GM23338 (cell line): Measurements from ENCODE around the gene LRP1B. TPM values are rescaled to one million over a fixed set of nuclear protein-coding genes. Genes with fewer than 3 reads are reported as not detected.

Experiments used
- ATAC-seq: fragments of 200-7000 bp; cut with Tn5 transposase; 3 replicates; pipeline ENCODE4 v1.9.1; 2020
- DNase-seq: peaks from one replicate; pipeline ENCODE4 v3.0.0-alpha.2; 2015; ENCODE audit warnings: low spot score
- H2AFZ ChIP-seq: fragments of 200-600 bp; sonication (generic); 2 replicates; pipeline ENCODE4 v1.8.0; 2016; ENCODE audit warnings: antibody characterized with exemption, mild to moderate bottlenecking, moderate library complexity
- H3F3A ChIP-seq: fragments of 200-600 bp; sonication (generic); replicated peaks from 2 replicates; pipeline ENCODE4 v1.8.0; 2017; ENCODE audit warnings: antibody characterized with exemption, mixed run types, low read depth
- H3K27ac ChIP-seq: fragments of 200-600 bp; sonication (generic); 2 replicates; pipeline ENCODE4 v1.6.1; 2016; ENCODE audit warnings: low read depth
- H3K27me3 ChIP-seq: fragments of 200-600 bp; sonication (generic); 2 replicates; pipeline ENCODE4 v1.8.0; 2016; ENCODE audit warnings: mild to moderate bottlenecking, mixed run types, moderate library complexity; ENCODE audit not compliant: insufficient read depth
- H3K36me3 ChIP-seq: fragments of 200-600 bp; sonication (generic); 2 replicates; pipeline ENCODE4 v1.8.0; 2016; ENCODE audit warnings: mild to moderate bottlenecking; ENCODE audit not compliant: insufficient read depth
- H3K4me1 ChIP-seq: fragments of 200-600 bp; sonication (generic); 2 replicates; pipeline ENCODE4 v1.8.0; 2016; ENCODE audit warnings: mild to moderate bottlenecking, moderate library complexity; ENCODE audit not compliant: insufficient read depth
- H3K4me2 ChIP-seq: fragments of 200-600 bp; sonication (generic); 2 replicates; pipeline ENCODE4 v1.7.1; 2017; ENCODE audit warnings: mixed run types
- H3K4me3 ChIP-seq: fragments of 200-600 bp; sonication (generic); 2 replicates; pipeline ENCODE4 v1.6.1; 2016; ENCODE audit warnings: mixed run types
- H3K79me2 ChIP-seq: fragments of 200-600 bp; sonication (generic); replicated peaks from 2 replicates; pipeline ENCODE4 v1.8.0; 2017; ENCODE audit warnings: mild to moderate bottlenecking; ENCODE audit not compliant: insufficient read depth
- H3K9me2 ChIP-seq: fragments of 200-600 bp; sonication (generic); 2 replicates; pipeline ENCODE4 v1.8.0; 2017; ENCODE audit not compliant: insufficient read depth
- H4K20me1 ChIP-seq: fragments of 200-600 bp; sonication (generic); replicated peaks from 2 replicates; pipeline ENCODE4 v1.8.0; 2017; ENCODE audit warnings: mild to moderate bottlenecking; ENCODE audit not compliant: insufficient read depth
- H3K27ac Mint-ChIP-seq: 2 replicates; pipeline ENCODE4 v1.8.0; 2020; ENCODE audit warnings: inconsistent platforms, mild to moderate bottlenecking, moderate library complexity, mixed read lengths
- H3K27me3 Mint-ChIP-seq: 3 replicates; pipeline ENCODE4 v1.8.0; 2022; ENCODE audit warnings: low read depth, mild to moderate bottlenecking, moderate library complexity, mixed read lengths, inconsistent platforms; ENCODE audit not compliant: insufficient read depth, poor library complexity
- H3K36me3 Mint-ChIP-seq: 3 replicates; pipeline ENCODE4 v1.8.0; 2021; ENCODE audit warnings: low read depth, mild to moderate bottlenecking, inconsistent platforms, moderate library complexity, mixed read lengths
- H3K4me1 Mint-ChIP-seq: 3 replicates; pipeline ENCODE4 v1.8.0; 2020; ENCODE audit warnings: mild to moderate bottlenecking, inconsistent platforms, mixed read lengths
- H3K4me3 Mint-ChIP-seq: 3 replicates; pipeline ENCODE4 v1.8.0; 2021; ENCODE audit warnings: moderate library complexity, mild to moderate bottlenecking, inconsistent platforms, mixed read lengths
- H3K9me3 Mint-ChIP-seq: 3 replicates; pipeline ENCODE4 v1.8.0; 2020; ENCODE audit warnings: moderate library complexity, mild to moderate bottlenecking, inconsistent platforms, mixed read lengths
- CREB1 ChIP-seq: fragments of 250-450 bp; sonication (Bioruptor Pico); IDR thresholded peaks from 2 replicates; pipeline ENCODE4 v1.5.0; 2020; ENCODE audit warnings: low read depth, mild to moderate bottlenecking, moderate library complexity
- CTCF ChIP-seq, 2 experiments: fragments of 200-600 bp in 1 of 2; sonication (generic) in 1 of 2; conservative IDR thresholded peaks; 2 replicates each; pipeline versions ENCODE4 v1.5.1 to v1.6.1; 2016 to 2017; ENCODE audit warnings: antibody characterized with exemption in 2 of 2, low read depth in 2 of 2, mild to moderate bottlenecking in 2 of 2, moderate library complexity in 1 of 2
- ETS1 ChIP-seq: IDR thresholded peaks from 2 replicates; pipeline ENCODE4 v1.6.1; 2016; ENCODE audit warnings: antibody characterized with exemption
- EZH2 ChIP-seq: fragments of 200-600 bp; sonication (generic); IDR thresholded peaks from one replicate; pipeline ENCODE4 v1.8.0; 2017; ENCODE audit warnings: antibody characterized with exemption, mild to moderate bottlenecking, low read depth; ENCODE audit not compliant: unreplicated experiment
- EZH2phosphoT487 ChIP-seq: fragments of 200-600 bp; sonication (generic); IDR thresholded peaks from one replicate; pipeline ENCODE4 v1.8.1; 2018; ENCODE audit warnings: antibody characterized with exemption; ENCODE audit not compliant: unreplicated experiment
- JUNB ChIP-seq: IDR thresholded peaks from one replicate; pipeline ENCODE4 v1.6.1; 2016; ENCODE audit warnings: antibody characterized with exemption; ENCODE audit not compliant: unreplicated experiment
- NANOG ChIP-seq: IDR thresholded peaks from 2 replicates; pipeline ENCODE4 v1.6.1; 2016; ENCODE audit warnings: antibody characterized with exemption, borderline replicate concordance
- POLR2AphosphoS5 ChIP-seq: IDR thresholded peaks from 2 replicates; pipeline ENCODE4 v1.6.1; 2016; ENCODE audit warnings: antibody characterized with exemption, low read depth
- REST ChIP-seq: IDR thresholded peaks from one replicate; pipeline ENCODE4 v1.6.1; 2018; ENCODE audit warnings: antibody characterized with exemption; ENCODE audit not compliant: unreplicated experiment
- STAT1 ChIP-seq: IDR thresholded peaks from one replicate; pipeline ENCODE4 v1.6.1; 2016; ENCODE audit warnings: antibody characterized with exemption; ENCODE audit not compliant: unreplicated experiment
- ZNF114 ChIP-seq: fragments of 250-450 bp; sonication (Bioruptor Pico); IDR thresholded peaks from 2 replicates; pipeline ENCODE4 v1.5.0; 2020; ENCODE audit warnings: mild to moderate bottlenecking, moderate library complexity
- ZNF331 ChIP-seq: fragments of 250-450 bp; sonication (Bioruptor Pico); IDR thresholded peaks from 2 replicates; pipeline ENCODE4 v1.5.0; 2020; ENCODE audit warnings: low read depth, mild to moderate bottlenecking, moderate library complexity
- ZNF462 ChIP-seq: fragments of 250-450 bp; sonication (Bioruptor Pico); IDR thresholded peaks from 2 replicates; pipeline ENCODE4 v1.5.0; 2020; ENCODE audit warnings: mild to moderate bottlenecking, moderate library complexity
- polyA plus RNA-seq: library from polyadenylated mRNA; unstranded; fragments of >200 nt; fragmentation: Nextera tagmentation; extraction: Ambion mirVana; gene quantifications from 2 replicates; pipeline ENCODE4 v1.2.1, GENCODE V29; 2016
- total RNA-seq: library from RNA; depleted of rRNA; stranded (reverse); fragments of >200 nt; shearing (Covaris generic); gene quantifications from 2 replicates; pipeline ENCODE4 v1.2.3, GENCODE V29; 2014

LRP1B gene
- total and polyA plus RNA-seq, 2 experiments from 2014 or later, result 0.15 to 0.97 TPM

GRCh38 chr2:141508806-141509595, 621.8 kb downstream of the LRP1B start:
- DNase-seq (no peak), ATAC-seq (no peak)
- H3K4me3 ChIP-seq, result no peak overlapping the region
- no peaks in the 10 kb centered on the region for H3K4me1 ChIP-seq
- H3K27ac ChIP-seq, result no peak overlapping the region
- H3K27me3 Mint-ChIP-seq, result no peaks in the 10 kb centered on the region
- no peak overlapping the region for H3K4me2 ChIP-seq
- no peaks in the 10 kb centered on the region for H3K79me2 ChIP-seq
- no peaks in the 10 kb centered on the region for H3K27me3 ChIP-seq
- H3K4me3 Mint-ChIP-seq, result no peak overlapping the region
- H3F3A ChIP-seq, result no peaks in the 10 kb centered on the region
- no peaks in the 10 kb centered on the region for H3K36me3 Mint-ChIP-seq
- H3K4me1 Mint-ChIP-seq, result no peaks in the 10 kb centered on the region
- H4K20me1 ChIP-seq, result no peaks in the 10 kb centered on the region
- no peaks in the 10 kb centered on the region for H3K36me3 ChIP-seq
- no peaks in the 10 kb centered on the region for H3K9me2 ChIP-seq
- no peak overlapping the region for H2AFZ ChIP-seq
- no peaks in the 10 kb centered on the region for H3K9me3 Mint-ChIP-seq
- H3K27ac Mint-ChIP-seq, result no peak overlapping the region
- no peak for TF ChIP-seq CREB1 (CRISPR knock-in tag)
- TF ChIP-seq CTCF (conservative IDR thresholded peaks at IDR 0.05; ENCODE audit: low read depth in 2 of 2), result no peak
- TF ChIP-seq JUNB, result no peak
- no peak for TF ChIP-seq REST
- no peak for TF ChIP-seq POLR2AphosphoS5
- TF ChIP-seq ZNF114 (CRISPR knock-in tag), result no peak
- TF ChIP-seq ZNF331 (CRISPR knock-in tag), result no peak
- TF ChIP-seq ZNF462, result no peak
- TF ChIP-seq EZH2phosphoT487, result no peak
- TF ChIP-seq NANOG, result no peak
- TF ChIP-seq ETS1, result no peak
- no peak for TF ChIP-seq STAT1
- TF ChIP-seq EZH2, result no peak
